ENCODE results near the gene KRTAP10-12. TPM values are rescaled to one million over a fixed set of nuclear protein-coding genes. Genes with fewer than 3 reads are reported as not detected.

Gene KRTAP10-12
- polyA plus RNA-seq, 1 of the 3 experiments (the other 2 are of a cell fraction) = not detected

- no peaks in the 10 kb centered on the region for H3F3A ChIP-seq (replicated peaks; ENCODE audit: insufficient read depth)
- no peaks in the 10 kb centered on the region for H3K9me2 ChIP-seq
- TF ChIP-seq TEAD4 (IDR thresholded peaks at IDR 0.05; ENCODE audit: borderline replicate concordance, insufficient read depth) = no peak
- TF ChIP-seq TAF1 (IDR thresholded peaks at IDR 0.05; ENCODE audit: borderline replicate concordance, low read depth, low read length) = no peak
- no peaks in the 10 kb centered on the region for H3K79me2 ChIP-seq (ENCODE audit: insufficient read depth)
- 0 out of 2 replicates have a peak, but pooled peaks cover 18% of the 10 kb centered on the region for H3K9me3 ChIP-seq
- CTCF ChIA-PET = interaction anchor here (0.7 kb wide), 1 partner anchor 16 kb away, joined by 3 read pairs; the partner anchor contains the start of gene TSPEAR
- H3K27ac ChIP-seq (ENCODE audit: low read depth in 2 of 2, low read length in 1 of 2) = no peak overlapping the region
- peaks cover 47% of the 10 kb centered on the region for H3K27me3 ChIP-seq (ENCODE audit: insufficient read depth)
- POLR2A ChIA-PET = no interaction called here
- H3K4me1 ChIP-seq (ENCODE audit: control insufficient read depth in 1 of 2, insufficient read depth in 2 of 2, low read depth in 1 of 2, low read length in 1 of 2) = no peaks in the 10 kb centered on the region; a peak in 1 of 4 replicates
- 32% methylated on average over 7 of the region's 8 CpGs for WGBS (ENCODE audit: low lambda C conversion rate)
- H3K4me2 ChIP-seq = no peak overlapping the region
- no peak for DNase-seq
- no peak overlapping the region for H3K4me3 ChIP-seq (ENCODE audit: low read depth in 2 of 2, low read length in 1 of 2)
- H3K36me3 ChIP-seq (replicated peaks in 1 of 2; ENCODE audit: control insufficient read depth in 1 of 2, insufficient read depth in 2 of 2, low read length in 1 of 2) = no peaks in the 10 kb centered on the region
- H4K20me1 ChIP-seq (ENCODE audit: insufficient read depth) = no peaks in the 10 kb centered on the region
- no peak overlapping the region for H2AFZ ChIP-seq (ENCODE audit: low read depth)
- H3K9ac ChIP-seq = no peak overlapping the region
These were observed 1.3 kb upstream of the KRTAP10-12 start for GRCh38 chr21:44695641-44696040.

GRCh38 chr21:44696572-44696971 lies 400 bp upstream of the KRTAP10-12 start:
- TF ChIP-seq SMC3 (IDR thresholded peaks at IDR 0.05; ENCODE audit: low read depth, low read length) (no peak), NFIC (IDR thresholded peaks at IDR 0.05; ENCODE audit: borderline replicate concordance) (no peak), SIN3A (IDR thresholded peaks at IDR 0.05; ENCODE audit: borderline replicate concordance, low read depth, low read length) (no peak), ZBTB33 (IDR thresholded peaks at IDR 0.05; ENCODE audit: borderline replicate concordance, low read depth) (no peak), NRF1 (IDR thresholded peaks at IDR 0.05; ENCODE audit: low read depth, low read length) (no peak), FOXM1 (IDR thresholded peaks at IDR 0.05; ENCODE audit: low read depth) (no peak), MXI1 (IDR thresholded peaks at IDR 0.05; ENCODE audit: low read depth, low read length) (no peak), POLR2AphosphoS5 (IDR thresholded peaks at IDR 0.05; ENCODE audit: low read depth, low read length) (no peak), FOXJ3 (CRISPR knock-in tag; IDR thresholded peaks at IDR 0.05) (no peak), TCF12 (IDR thresholded peaks at IDR 0.05) (no peak), RAD21 (IDR thresholded peaks at IDR 0.05; ENCODE audit: low read length) (no peak), FOSL2 (IDR thresholded peaks at IDR 0.05; ENCODE audit: borderline replicate concordance, low read depth) (no peak), USF1 (IDR thresholded peaks at IDR 0.05; ENCODE audit: borderline replicate concordance, low read depth) (no peak), GATA2 (CRISPR knock-in tag; IDR thresholded peaks at IDR 0.05) (no peak), RFX5 (IDR thresholded peaks at IDR 0.05; ENCODE audit: low read length) (no peak)
- Histone ChIP-seq H3K9me3 (0 out of 2 replicates have a peak, but pooled peaks cover 18% of the 10 kb centered on the region), H3K9ac (no peak overlapping the region), H3K4me3 (ENCODE audit: low read depth in 2 of 2, low read length in 1 of 2) (no peak overlapping the region), H3F3A (replicated peaks; ENCODE audit: insufficient read depth) (no peaks in the 10 kb centered on the region), H3K27me3 (ENCODE audit: insufficient read depth) (peaks cover 56% of the 10 kb centered on the region), H4K20me1 (ENCODE audit: insufficient read depth) (no peaks in the 10 kb centered on the region), H3K36me3 (replicated peaks in 1 of 2; ENCODE audit: control insufficient read depth in 1 of 2, insufficient read depth in 2 of 2, low read length in 1 of 2) (no peaks in the 10 kb centered on the region), H2AFZ (ENCODE audit: low read depth) (no peak overlapping the region), H3K79me2 (ENCODE audit: insufficient read depth) (no peaks in the 10 kb centered on the region), H3K27ac (ENCODE audit: low read depth in 2 of 2, low read length in 1 of 2) (no peak overlapping the region), H3K9me2 (no peaks in the 10 kb centered on the region), H3K4me2 (no peak overlapping the region), H3K4me1 (ENCODE audit: control insufficient read depth in 1 of 2, insufficient read depth in 2 of 2, low read depth in 1 of 2, low read length in 1 of 2) (no peaks in the 10 kb centered on the region; a peak in 1 of 4 replicates)
- peak; percentile 21 for DNase-seq
- ChIA-PET POLR2A (interaction anchor here (0.6 kb wide), 1 partner anchor 813 kb away, joined by 4 read pairs; no protein-coding TSS in a partner anchor), CTCF (interaction anchor here (1.0 kb wide), 1 partner anchor 16 kb away, joined by 3 read pairs; no protein-coding TSS in a partner anchor)
- 28% methylated on average over 5 of the region's 10 CpGs for WGBS (ENCODE audit: low lambda C conversion rate)

Measured in SK-N-SH (cell line).